K562 (cell line): ENCODE results near the gene MLANA. TPM values are rescaled to one million over a fixed set of nuclear protein-coding genes. Genes with fewer than 3 reads are reported as not detected.
A peak's percentile ranks its signal among the peaks of the same experiment; 100 is the strongest.

Experiments used
- CCNT2 ChIP-seq: IDR thresholded peaks from 2 replicates; pipeline ENCODE4 v1.6.1; 2011; ENCODE audit warnings: borderline replicate concordance, low read depth, mild to moderate bottlenecking, moderate library complexity, mixed read lengths, low read length; ENCODE audit not compliant: insufficient read length; ENCODE audit errors: extremely low read depth
- DACH1 ChIP-seq: fragments of 450-650 bp; IDR thresholded peaks from 2 replicates; pipeline ENCODE4 v1.6.1; 2018; ENCODE audit not compliant: partially characterized antibody
- E2F5 ChIP-seq: sonication (generic); formaldehyde crosslinking; IDR thresholded peaks from 2 replicates; pipeline ENCODE4 v1.8.0; 2022; ENCODE audit warnings: mild to moderate bottlenecking, missing genetic modification reagents
- E2F8 ChIP-seq: fragments of 450-650 bp; IDR thresholded peaks from 2 replicates; pipeline ENCODE4 v1.7.1; 2018; ENCODE audit warnings: mild to moderate bottlenecking, low read depth; ENCODE audit not compliant: partially characterized antibody
- FIP1L1 ChIP-seq: fragments of 200-400 bp; formaldehyde crosslinking; IDR thresholded peaks from 2 replicates; pipeline ENCODE4 v1.6.1; 2018; ENCODE audit warnings: mild to moderate bottlenecking, low read depth, low read length; ENCODE audit not compliant: poor library complexity, severe bottlenecking
- GMEB1 ChIP-seq: fragments of 250-450 bp; sonication (Bioruptor Pico); IDR thresholded peaks from 2 replicates; pipeline ENCODE4 v1.4.0; 2020; ENCODE audit warnings: mild to moderate bottlenecking
- KHSRP ChIP-seq: fragments of 450-650 bp; IDR thresholded peaks from 2 replicates; pipeline ENCODE4 v1.6.1; 2017
- LEF1 ChIP-seq: fragments of 450-650 bp; IDR thresholded peaks from 2 replicates; pipeline ENCODE4 v1.6.1; 2016; ENCODE audit warnings: mild to moderate bottlenecking
- NELFE ChIP-seq: IDR thresholded peaks from 2 replicates; pipeline ENCODE4 v1.6.1; 2011; ENCODE audit warnings: mild to moderate bottlenecking; ENCODE audit not compliant: insufficient read depth, insufficient read length
- NFXL1 ChIP-seq: fragments of 450-650 bp; formaldehyde crosslinking; IDR thresholded peaks from 2 replicates; pipeline ENCODE4 v1.4.0; 2021; ENCODE audit warnings: mild to moderate bottlenecking
- NR2F6 ChIP-seq: fragments of 450-650 bp; formaldehyde crosslinking; IDR thresholded peaks from 2 replicates; pipeline ENCODE4 v1.4.0; 2020; ENCODE audit warnings: mild to moderate bottlenecking
- PHB ChIP-seq: fragments of 250-450 bp; sonication (Bioruptor Pico); IDR thresholded peaks from 2 replicates; pipeline ENCODE4 v1.5.0; 2021
- POLR2B ChIP-seq: fragments of 450-650 bp; IDR thresholded peaks from 2 replicates; pipeline ENCODE4 v1.6.1; 2018; ENCODE audit warnings: low read depth; ENCODE audit not compliant: partially characterized antibody
- POLR3A ChIP-seq: IDR thresholded peaks from 2 replicates; pipeline ENCODE4 v1.6.1; 2011; ENCODE audit warnings: borderline replicate concordance, mild to moderate bottlenecking, moderate library complexity; ENCODE audit not compliant: insufficient read length, insufficient read depth; ENCODE audit errors: extremely low read depth
- SMAD4 ChIP-seq: fragments of 250-450 bp; sonication (Bioruptor Pico); conservative IDR thresholded peaks from 2 replicates; pipeline ENCODE4 v1.8.0; 2021; ENCODE audit warnings: inconsistent platforms, mild to moderate bottlenecking, moderate library complexity
- SMARCC2 ChIP-seq: fragments of 450-650 bp; IDR thresholded peaks from 2 replicates; pipeline ENCODE4 v1.6.1; 2017; ENCODE audit warnings: antibody characterized with exemption, moderate library complexity, mild to moderate bottlenecking, low read depth
- ZFP30 ChIP-seq: fragments of 250-450 bp; sonication (Bioruptor Pico); IDR thresholded peaks from 2 replicates; pipeline ENCODE4 v1.8.0; 2022; ENCODE audit warnings: moderate library complexity, mild to moderate bottlenecking, inconsistent platforms, borderline replicate concordance
- ZKSCAN1 ChIP-seq: fragments of 150-350 bp; IDR thresholded peaks from 2 replicates; pipeline ENCODE4 v1.6.1; 2016; ENCODE audit warnings: low read depth, low read length
- ZNF134 ChIP-seq: fragments of 250-450 bp; sonication (Bioruptor Pico); conservative IDR thresholded peaks from 2 replicates; pipeline ENCODE4 v1.4.0; 2020
- ZNF408 ChIP-seq: fragments of 250-450 bp; sonication (Bioruptor Pico); IDR thresholded peaks from 2 replicates; pipeline ENCODE4 v1.4.0; 2020; ENCODE audit warnings: low read depth, mild to moderate bottlenecking, moderate library complexity
- ZNF707 ChIP-seq: fragments of 250-450 bp; sonication (Bioruptor Pico); conservative IDR thresholded peaks from 2 replicates; pipeline ENCODE4 v1.8.0; 2022; ENCODE audit warnings: inconsistent platforms, mild to moderate bottlenecking, moderate library complexity
- polyA plus RNA-seq, 8 experiments: library from polyadenylated mRNA; depleted of rRNA in 4 of 8; stranded (reverse) in 5 of 8; unstranded in 3 of 8; fragments of >200 nt; fragmentation: Nextera tagmentation in 2 of 8; fragmentation: Illumina TruSeq in 1 of 8; extraction: Ambion mirVana in 2 of 8; extraction: Trizol in 1 of 8; gene quantifications; 2 replicates each; pipeline versions ENCODE4 v1.2.1 to v1.2.3, GENCODE V29; 2011 to 2014; ENCODE audit warnings: inconsistent platforms in 1 of 8, missing spikeins in 1 of 8
- total RNA-seq, 7 experiments: library from RNA; depleted of rRNA in 6 of 7; stranded (reverse); fragments of >200 nt in 6 of 7; fragmentation: Illumina TruSeq in 2 of 7; extraction: Trizol in 2 of 7; gene quantifications; 2 replicates each; pipeline versions ENCODE4 v1.2.1 to v1.2.3, GENCODE V29; 2011 to 2021; ENCODE audit warnings: low replicate concordance in 1 of 7
- TF ChIP-seq, protein P1 (sequence below): sonication (generic); formaldehyde crosslinking; IDR thresholded peaks from 2 replicates; pipeline ENCODE4 v1.9.0; 2022; ENCODE audit warnings: mild to moderate bottlenecking, missing genetic modification reagents

The MLANA gene
- total and polyA plus RNA-seq, 9 of the 15 experiments (the other 6 are each of a cell fraction or from before 2014, with no cell fraction given): not detected

DNA sequence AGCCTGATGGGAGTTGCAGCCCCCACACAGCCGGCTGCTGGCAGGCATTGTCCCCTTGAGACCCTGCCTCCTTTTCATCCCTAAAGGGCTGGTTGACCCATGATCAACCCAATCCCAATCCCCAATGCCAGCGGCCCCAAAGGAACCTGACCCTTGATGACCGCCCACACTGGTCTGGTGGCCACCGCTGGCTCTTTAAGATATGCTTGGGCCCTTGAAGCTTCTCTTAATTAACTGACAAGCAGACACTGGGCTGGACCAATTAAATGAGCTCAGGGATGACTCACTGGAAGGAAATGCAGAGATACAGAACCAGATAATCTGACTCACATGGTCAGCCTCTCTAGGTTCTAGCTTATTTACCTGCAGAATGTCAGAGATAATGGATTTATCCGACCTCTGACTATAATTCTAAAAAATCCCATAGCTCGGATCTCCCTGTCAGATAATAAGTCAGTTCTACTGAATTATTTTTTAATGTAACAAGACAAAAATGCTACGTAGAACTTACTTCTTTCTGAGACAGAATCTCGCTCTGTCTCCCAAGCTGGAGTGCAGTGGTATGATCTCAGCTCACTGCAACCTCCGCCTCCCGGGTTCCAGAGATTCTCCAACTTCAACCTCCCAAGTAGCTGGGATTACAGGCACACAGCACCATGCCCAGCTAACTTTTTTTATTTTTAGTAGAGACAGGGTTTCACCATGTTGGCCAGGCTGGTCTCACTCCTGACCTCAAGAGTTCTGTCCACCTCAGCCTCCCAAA, 11.1 kb upstream of the MLANA start (continued):
- TF ChIP-seq GMEB1 (CRISPR knock-in tag) (no peak), DACH1 (no peak), E2F8 (no peak), ZNF134 (no peak), KHSRP (no peak), ZFP30 (no peak), ZNF707 (CRISPR knock-in tag) (no peak), LEF1 (peak; percentile 81; the same call in 1 of the 2 replicates), NFXL1 (CRISPR knock-in tag) (no peak), ZNF408 (CRISPR knock-in tag) (no peak), FIP1L1 (no peak), CCNT2 (no peak), ZKSCAN1 (no peak), SMARCC2 (peak; percentile 93), PHB (CRISPR knock-in tag) (no peak), NELFE (no peak), SMAD4 (0 out of 2 replicates have a peak, but pooled peaks have one; percentile 35), POLR3A (no peak), NR2F6 (CRISPR knock-in tag) (no peak), POLR2B (no peak), E2F5 (CRISPR knock-in tag) (no peak)
- TF ChIP-seq, protein P1, sequence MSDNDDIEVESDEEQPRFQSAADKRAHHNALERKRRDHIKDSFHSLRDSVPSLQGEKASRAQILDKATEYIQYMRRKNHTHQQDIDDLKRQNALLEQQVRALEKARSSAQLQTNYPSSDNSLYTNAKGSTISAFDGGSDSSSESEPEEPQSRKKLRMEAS (CRISPR knock-in tag): no peak
